T-helper 2 cell (primary cell): ENCODE data around the gene MYL3.
"Not testable (repeated sequence)": the region's sequence is repeated elsewhere in the genome, so short reads cannot be mapped to it uniquely, and the experiment has no call there.

ENCODE experiments used
- DNase-seq, 5 experiments: peaks; one replicate each; pipeline versions ENCODE4 v3.0.0 to v3.0.0-alpha.2; 2012 to 2022

Gene MYL3

DNA sequence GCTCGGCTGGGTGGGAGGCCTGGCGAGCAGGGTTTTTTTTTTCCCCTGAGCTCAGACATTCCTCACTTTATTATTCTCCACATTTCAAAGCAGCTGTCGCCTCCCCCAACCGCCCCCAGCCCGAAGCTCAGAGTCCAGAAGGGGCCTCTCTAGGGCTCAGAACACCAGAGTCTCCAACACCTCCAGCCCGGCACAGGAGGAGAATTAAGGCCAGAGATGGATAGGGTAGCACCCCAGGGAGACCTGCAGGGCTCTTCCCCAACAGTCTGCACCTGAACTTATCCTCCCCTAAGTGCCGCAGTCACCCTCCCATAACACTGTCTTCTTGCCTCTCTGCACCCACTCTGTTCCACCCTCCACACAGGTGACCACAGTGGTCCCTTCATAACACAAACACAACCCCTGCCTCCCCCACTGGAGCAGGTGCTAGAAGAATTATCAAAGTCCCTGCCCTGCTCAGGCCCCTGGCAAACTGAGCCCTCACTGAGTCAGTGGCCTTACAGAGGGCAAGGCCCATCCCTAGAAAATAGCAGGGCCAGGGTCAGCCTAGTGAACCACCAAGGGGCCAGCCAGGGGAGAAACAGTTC lies 14.1 kb downstream of the MYL3 start:
- DNase-seq, result no peak

DNA sequence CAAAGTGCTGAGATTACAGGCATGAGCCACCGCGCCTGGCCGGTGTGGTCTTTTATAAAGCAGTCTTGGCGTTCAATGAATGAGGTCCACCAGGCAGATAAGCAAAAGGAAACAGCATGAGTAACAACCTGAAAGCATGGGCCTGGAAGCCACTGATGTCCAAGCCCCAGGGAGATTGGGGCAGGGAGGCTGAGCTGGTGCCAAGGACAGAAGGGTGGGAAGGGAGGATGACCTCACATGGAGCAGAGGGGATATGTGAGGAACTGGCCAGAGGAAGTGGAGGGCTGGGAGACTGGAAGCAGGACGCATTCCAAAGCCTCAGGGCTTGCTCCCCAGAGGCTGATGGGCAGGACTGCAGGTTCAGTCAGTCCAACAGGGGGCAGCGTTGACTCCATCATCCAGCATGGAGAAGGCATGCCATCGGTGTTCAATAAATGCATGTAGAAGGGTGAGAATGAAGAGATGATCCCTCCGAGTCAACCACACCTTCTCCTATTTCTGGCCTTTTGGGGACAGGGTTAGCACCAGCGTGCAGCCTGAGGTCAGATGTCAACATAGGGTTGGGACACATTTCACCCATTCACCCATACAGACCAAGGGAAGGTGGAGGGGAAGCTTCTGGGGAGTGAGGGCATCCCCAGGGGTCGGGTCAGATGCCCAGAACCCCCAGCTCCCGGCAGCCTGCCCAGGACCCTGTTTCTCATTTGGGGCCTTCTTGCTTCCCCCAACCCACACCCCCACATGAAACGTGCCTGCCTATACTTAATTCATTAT lies 14.8 kb downstream of the MYL3 start:
- peak in 2 of 5 experiments; percentile 26 to 32 for DNase-seq

DNA sequence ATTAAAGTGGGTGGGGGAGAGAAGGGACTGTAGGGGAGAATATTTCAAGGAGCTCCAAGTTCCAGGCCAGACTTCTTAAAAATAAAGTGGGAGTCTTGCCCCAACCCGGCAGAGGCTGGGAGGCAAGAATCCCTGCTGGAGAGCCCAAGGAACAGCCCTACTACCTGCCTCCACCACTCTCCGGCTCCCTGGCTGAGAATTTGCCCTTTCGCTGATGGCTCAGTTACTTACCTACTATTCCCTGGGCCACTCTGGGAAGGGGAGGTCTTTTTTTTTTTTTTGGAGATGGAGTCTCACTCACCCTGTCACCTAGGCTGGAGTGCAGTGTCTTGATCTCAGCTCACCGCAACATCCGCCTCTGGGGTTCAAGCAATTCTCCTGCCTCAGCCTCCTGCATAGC lies 15.5 kb downstream of the MYL3 start:
- no peak for DNase-seq

DNA sequence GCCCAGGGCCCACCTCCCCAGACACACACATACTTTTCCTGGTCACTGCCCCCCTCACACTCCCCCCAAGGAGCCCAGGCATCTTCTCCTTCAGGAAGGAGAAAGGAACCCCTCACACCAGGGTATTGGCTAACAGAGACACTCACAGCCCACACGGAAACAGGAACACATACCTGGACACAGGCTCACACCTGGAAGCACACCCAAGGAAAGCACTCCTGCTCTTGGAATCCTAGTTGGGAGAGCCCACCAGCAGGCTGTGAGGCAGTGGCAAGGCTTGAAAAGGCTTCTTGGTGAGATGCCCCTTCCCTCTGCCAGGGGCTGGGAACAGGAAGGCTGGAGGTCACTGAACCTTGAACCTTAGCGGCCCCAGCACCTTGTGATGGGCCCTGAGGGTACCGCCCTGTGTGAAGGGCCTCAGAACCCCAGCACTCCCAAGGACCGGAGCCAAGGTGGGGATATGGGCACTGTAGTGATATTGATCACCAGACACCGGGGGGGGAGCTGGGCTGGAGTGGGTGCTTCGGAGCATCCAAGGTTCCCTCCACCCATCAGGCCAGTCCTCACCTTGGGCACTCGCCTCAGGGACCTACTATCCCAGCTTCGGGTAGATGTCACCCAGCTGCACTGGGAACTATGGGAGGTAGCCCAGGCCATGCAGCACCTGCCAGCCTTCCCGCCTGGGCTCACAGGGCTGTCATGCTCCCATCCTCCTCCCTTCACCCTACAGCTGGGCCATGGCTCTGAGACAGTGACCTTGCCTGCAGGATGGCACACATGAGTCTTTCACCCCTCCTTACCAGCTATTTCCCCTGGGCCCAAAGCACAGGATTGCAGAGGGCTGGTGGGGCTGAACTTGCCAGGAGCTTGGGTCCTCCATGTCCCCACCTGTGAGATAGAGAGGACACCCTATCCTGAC lies 16.4 kb downstream of the MYL3 start:
- no peak for DNase-seq

DNA sequence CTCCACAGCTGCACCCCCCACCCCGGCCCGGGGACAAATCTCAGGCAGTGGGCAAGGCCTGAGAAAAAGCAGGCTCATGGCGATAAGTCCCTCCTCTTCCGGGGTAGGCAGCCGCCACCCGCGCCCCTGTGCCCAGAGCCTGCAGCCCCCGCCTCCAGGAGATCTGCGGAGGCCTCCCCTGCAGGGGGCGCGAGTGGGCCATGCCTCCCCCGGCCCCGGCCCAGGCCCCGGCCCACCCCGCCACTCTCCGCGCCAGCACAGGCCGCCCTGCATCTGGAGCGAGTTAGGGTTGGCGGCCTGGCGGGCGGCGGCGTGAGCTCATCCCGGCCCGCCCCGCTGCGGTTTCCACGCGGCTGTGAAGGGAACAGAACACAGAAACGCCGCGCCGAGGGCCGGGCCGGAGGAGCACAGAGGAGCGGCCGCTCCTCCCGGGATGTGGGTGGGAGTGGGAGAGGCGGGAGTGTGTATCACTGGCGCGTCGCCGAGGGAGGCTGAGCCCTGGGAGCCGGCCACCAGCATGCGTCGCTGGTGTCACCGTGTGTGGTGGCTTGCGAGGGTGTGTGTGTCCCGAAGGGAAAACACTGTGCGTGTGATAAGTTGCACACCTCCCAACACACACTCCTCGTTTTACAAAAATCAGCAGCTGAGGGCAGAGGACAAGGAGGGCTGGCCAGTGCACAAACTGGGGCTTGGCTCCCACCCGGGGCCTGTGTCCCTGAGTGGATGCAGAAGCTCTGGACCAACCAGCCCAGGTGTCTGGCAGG lies 17.2 kb downstream of the MYL3 start:
- peak; percentile 52 to 78 (median 68) for DNase-seq

DNA sequence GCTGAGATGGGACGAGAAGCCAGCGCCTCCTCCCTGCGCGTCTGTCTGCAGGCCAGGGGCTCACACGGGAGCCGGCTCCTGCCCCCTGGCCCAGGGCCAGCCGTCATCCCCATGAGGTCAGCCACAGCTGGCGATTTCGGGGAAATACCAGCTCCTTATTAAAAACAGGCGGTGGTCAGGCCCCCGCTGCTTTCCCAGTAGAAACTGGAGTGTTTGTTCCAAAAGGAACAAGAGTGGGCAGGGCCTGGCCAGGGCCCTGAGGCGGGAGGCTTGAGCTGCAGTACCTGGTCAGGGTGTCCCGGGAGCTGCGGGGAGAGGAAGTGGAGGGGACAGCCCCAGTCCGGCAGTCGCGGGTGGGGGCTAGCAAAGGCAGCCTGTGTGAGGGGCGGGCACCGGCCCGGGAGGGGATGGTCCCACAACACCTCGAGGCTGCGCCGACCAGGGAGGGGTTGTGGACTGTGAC lies 17.8 kb downstream of the MYL3 start:
- DNase-seq, result no peak

DNA sequence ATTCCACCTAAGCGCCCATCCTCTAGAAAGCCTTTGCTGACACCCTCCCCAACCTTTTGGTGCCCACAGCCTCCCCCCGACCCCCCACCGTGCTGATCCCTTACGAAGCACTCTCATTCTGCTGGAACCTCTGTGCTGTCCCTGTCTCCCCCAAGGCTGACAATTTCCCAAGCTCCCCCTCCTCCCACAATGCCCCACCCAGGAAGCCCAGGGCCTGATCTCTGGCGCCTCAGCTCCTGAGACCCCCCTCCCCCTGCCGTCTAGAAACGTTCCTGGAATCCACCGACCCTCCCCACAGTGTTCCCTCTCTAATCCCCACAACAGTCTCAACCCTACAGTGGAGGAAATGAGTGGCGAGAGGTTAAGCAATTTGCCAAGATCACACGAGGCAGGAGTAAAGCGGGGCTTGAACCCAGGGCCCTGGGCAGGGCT lies 18.3 kb downstream of the MYL3 start:
- no peak for DNase-seq

DNA sequence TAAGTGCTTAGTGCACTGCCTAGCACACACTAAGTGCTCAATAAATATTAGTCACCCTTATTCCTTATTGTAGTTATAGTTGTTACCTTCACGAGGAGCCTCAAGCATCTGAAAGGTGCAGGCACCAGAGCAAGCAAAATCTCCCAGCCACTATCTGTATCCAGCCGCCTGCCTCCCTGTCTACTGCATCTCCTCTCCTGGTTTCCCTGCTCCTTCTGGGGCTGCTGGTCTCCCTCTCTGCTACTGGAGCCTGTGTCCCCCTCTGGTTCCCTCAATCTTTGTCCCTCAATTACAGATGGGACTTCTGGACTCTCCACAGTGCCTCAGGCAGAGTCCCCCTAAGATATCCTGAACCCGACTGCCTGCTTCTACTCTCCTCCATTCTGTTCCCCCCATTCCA lies 18.8 kb downstream of the MYL3 start:
- DNase-seq, result no peak

DNA sequence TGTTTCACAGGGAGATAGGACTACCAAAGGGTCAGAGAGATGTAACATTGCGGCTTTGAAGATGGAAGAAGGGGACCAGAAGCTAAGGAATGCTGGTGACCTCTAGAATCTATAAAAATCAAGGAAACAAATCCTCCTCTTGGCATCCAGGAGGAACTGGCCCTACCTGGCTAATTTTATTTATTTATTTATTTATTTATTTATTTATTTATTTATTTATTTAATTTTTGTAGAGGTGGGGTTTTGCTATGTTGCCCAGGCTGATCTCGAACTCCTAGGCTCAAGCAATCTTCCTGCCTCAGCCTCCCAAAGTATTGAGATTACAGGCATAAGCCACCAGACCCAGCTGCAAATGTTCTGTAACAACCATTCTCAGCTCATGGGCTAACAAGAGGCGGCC lies 19.7 kb downstream of the MYL3 start:
- DNase-seq, result no peak

DNA sequence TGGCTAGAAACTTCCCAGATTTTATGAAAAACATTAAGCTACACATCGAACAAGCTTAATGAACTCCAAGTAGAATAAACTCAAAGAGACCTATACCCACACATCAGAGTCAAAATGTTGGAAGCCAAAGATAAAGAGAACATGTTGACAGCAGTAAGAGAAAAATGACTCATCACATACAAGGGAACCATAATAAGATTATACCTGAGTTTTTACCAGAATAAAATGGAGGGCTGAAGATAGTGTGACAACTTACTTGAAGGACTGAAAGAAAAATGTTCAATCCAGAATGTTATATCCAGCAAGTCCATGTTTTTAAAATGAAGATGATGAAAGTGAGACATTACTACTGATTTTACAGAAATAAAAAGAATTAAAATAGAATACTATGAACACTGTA lies 22.8 kb downstream of the MYL3 start:
- no peak for DNase-seq

DNA sequence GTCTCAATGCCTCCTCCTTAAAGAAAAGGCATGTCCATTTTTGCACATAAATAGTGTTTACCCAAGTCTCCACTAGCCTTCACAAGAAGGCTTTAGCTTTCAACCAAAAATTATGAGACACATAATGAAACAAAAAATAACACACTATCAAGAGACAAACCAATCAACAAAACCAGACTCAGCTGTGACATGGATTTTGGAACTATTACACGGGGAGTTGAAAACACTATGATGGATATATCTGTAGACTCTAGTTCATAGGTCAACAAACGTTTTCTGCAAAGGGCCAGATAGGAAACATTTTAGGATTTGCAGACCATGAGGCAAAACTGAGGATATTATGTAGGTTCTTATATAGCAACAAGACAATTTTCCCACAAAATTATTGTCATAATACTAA lies 24.9 kb downstream of the MYL3 start:
- no peak for DNase-seq

DNA sequence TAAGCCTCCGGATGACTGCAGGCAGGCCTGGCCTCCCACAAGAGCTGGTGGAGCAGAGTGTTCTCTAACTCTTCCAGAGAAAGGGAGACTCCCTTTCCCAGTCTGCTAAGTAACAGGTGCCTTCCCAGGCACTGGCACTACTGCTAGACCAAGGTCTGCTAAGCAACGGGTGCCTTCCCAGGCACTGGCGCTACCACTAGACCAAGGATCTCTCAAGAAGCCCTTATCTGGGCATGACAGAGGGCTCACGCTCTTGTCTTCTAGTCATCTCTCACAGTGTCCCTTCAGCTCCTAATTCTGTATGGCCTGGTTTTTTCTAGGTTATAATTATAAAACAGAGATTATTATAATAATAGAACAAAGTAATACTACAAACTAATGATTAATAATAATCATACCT lies 27.8 kb downstream of the MYL3 start:
- DNase-seq, result no peak

DNA sequence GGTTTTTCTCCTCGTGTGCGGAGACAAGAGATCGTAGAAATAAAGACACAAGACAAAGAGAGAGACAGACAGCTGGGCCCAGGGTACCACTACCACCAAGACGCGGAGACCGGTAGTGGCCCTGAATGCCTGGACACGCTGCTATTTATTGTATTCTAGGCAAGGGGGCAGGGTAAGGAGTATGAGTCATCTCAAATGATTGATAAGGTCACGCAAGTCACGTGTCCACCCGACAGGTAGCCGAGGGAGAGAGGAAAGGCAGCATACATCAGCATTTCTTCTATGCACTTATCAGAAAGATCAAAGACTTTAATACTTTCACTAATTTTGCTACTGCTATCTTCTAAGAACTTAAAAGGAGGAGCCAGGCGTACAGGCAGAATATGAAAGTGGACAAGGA lies 28.2 kb downstream of the MYL3 start:
- DNase-seq, result no peak

DNA sequence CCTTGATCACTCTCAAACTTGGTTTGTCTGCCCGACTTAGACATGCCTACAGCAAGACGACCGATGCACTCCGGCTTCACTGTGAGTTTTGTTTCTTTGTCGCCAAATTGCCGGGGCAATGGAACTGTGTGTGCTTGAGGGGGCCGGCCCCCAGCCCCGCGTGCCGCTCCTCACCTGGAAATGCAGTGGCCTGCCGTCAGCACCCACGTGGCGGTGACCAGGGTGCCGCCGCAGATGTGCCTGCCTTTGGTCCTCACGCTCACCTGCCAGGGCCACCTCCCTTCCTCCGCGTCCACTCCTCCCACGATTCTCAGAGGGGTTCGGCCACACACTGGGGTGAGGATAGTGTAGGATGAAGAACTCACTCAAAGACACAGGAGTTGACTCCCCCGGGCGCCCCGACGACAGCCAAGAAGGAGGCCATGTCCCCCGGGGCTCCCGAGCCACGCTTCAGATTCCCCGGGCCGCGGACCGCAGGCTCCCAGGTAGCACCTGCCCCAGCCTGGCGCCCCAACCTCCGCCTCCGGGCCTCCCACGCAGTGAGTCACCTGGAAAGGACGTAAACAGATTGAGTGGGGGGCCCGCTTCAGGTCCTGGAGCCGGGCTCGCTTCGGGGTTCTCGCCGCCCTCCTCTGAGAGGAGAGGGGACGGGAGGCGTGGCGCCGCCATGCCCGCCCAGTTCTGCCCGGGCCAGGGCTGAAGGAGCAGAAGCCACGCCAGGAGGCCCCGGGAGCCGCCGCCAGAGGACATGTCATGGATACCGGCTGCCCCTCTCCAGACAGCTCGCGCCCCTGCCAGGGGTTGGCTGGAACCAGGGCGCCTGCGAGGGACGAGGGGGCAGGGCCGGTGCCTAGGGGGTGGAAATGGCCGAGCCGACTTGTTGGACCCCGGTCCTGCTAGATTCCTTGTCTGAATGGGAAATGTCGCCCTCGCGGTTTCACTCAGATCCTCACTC lies 29.6 kb downstream of the MYL3 start:
- DNase-seq, result no peak

DNA sequence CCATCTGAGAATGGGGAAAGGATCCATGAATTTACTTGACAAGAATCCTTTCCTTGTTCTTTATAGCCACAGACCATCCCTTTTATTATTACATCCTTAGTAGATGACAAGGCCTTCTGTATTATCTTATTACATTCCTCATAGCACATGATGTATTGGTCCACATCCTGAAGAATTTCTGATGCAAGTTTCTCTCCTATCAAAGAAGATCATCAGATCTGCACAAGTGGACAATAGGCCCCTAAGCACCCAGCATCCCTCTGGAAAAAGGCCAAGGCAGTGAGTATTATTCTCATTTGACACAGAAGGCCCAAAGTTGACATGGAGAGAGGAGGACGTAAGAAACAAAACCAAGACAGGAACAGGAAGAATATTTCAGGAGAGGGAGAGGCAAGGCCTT lies 31.4 kb downstream of the MYL3 start:
- no peak for DNase-seq

DNA sequence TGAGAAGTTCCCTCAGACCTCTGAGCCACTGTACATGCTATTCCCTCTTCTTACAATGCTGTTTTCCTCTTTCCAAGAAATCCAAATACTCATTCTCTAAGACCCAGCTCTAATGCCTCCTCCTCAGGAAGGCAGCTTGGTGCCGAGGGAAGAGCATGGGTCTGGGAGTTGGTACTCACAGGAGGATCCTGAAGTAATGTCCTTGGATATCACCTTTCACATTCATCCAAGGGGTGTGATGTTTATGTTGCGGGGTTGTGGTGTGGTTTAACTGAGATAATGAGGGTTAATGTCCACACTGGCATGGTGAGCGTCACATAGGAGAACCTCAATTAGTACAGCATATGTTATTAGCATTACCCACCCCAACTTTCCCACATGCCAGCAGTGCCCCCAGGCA lies 31.9 kb downstream of the MYL3 start:
- DNase-seq, result no peak

DNA sequence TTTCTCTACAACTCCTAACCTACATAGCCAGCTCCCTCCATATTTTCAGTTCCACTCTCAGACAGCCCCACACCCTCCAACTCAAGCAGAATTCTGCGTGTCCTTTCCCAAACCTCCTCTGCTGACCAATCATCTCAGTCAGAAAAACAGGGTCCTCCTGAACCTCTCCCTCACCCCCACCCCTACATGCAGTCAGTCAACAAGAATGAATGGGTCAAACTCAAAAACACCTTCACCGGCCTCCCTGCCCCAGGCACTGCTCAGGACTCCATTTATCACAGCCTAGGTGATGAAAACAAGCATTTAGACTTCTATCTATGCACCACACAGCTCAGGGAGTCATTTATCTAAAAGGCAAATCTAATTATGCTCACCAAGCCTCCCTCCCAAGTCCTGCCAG lies 32.4 kb downstream of the MYL3 start:
- DNase-seq, result no peak

DNA sequence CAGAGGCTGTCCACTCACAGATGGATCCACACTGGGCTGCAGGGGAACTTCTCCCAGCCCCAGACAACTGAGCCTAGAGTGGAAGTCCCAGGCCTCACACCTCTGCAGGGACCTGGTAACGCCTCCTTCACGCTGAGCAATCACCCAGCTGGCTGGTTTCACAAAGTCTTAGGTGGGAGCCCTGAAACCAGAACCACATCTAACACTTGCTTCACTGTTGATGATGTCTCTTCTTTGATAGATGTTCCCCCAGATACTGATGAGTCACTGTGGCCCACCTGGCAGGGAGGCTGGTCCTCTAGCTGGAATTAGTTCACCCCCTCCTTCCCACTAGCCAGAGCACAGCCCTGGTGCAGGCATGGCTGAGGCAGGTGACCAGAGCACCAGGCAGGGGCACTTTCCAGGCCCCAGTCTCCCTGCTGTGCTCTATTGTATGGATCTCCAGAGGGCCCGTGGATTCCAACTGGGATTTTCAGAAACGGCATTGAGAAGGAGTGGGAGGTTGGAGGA lies 33.5 kb downstream of the MYL3 start:
- peak in 1 of 5 experiments; percentile 25 for DNase-seq

DNA sequence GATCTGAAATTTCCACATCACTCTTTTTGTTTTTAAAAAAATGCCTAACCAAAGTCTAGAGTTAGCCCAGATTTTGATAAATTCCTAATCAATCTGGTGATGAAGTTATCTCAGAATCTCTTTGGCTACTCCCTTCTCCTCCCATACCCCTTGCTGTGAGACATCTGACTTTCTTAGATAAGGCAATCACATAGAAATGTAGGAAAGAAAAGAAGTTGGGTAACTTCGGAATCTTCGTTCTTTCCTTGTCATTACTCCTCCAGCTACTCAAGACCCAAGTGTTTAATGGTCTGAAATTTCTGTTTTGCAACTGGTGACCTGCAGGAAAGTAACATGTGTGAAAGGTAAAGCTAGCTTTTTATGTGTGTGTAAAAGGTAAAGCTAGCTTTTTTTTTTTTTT lies 37.8 kb downstream of the MYL3 start:
- no peak for DNase-seq

DNA sequence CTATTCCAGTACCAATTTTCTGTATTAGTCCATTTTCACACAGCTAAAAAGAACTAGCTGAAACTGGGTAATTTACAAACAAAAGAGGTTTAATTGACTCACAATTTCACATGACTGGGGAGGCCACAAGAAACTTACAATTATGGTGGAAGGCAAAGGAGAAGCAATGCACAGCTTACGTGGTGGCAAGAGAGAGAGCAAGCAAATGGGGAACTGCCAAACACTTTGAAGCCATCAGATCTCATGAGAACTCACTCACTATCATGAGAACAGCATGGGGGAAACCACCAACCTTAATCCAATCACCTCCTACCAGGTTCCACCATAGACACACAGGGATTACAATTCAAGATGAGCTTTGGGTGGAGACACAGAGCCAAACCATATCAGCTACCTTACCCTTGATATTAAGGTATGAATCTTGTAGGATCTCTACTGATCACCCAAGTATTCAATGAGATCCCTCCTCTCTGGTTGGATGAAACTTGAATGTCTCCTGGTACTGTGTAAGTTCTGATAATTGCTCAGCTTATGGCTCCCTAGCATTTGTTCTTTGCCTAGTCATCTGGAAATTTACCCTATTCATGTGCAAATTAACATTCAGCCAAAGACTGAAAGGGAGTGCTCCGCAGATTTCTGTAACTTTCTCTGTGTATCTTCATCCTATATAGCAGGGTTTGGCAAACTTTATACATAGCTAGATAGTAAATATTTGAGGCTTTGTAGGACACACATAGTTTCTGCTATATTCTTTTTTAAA lies 38.9 kb downstream of the MYL3 start:
- no peak for DNase-seq

DNA sequence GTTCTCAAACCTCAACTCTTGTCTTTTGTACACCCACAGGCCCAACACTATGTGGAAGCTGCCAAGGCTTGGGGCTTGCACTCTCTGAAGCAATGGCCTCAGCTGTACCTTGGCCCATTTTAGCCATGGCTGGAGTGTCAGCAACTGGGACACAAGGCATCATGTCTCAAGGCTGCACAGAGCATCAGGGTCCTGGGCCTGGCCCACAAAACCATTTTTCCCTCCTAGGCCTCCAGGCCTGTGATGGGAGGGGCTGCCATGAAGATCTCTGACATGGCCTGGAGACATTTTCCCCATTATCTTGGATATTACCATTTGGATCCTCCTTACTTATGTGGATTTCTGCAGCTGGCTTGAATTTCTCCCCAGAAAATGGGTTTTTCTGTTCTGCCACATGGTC lies 39.9 kb downstream of the MYL3 start:
- DNase-seq, result not testable (repeated sequence)
